D721Med (cell line): ENCODE measurements around the gene KIAA1210.
"Not testable (repeated sequence)": the region's sequence is repeated elsewhere in the genome, so short reads cannot be mapped to it uniquely, and the experiment has no call there.

Source experiments
- DNase-seq: peaks from one replicate; pipeline ENCODE4 v3.0.0; 2011; ENCODE audit warnings: low spot score; ENCODE audit not compliant: insufficient read length
- FAIRE-seq: peaks from 2 replicates; lab custom pipeline; 2011; peaks lifted over from hg19 to GRCh38; lab: Jason Lieb, UNC
- TF ChIP-seq, protein P1 (sequence below): IDR thresholded peaks from 2 replicates; pipeline ENCODE4 v1.5.1; 2012; ENCODE audit warnings: mild to moderate bottlenecking, control low read depth; ENCODE audit not compliant: insufficient read depth; ENCODE audit errors: missing control alignments

KIAA1210 gene

DNA sequence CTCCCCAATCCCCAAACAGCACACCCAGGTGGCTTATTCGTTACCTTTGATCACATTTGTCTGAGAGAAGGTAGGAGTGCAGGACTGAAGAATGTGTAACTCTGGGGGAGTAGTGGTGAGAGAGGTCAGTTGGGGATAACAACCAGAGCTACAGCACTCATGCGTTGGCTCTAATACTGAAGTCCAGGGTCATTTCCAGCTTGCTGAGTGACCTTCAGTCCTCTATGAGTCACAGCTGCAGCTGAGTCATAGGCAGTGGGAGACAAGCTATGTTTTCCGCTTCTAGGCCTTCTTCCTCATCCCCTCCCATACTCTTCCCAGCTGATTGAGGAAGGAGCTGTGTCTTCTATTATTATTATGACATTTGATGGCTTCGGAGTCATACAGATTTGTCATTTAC, 86.4 kb downstream of the KIAA1210 start:
- FAIRE-seq (no peak), DNase-seq (no peak)
- TF ChIP-seq, protein P1, sequence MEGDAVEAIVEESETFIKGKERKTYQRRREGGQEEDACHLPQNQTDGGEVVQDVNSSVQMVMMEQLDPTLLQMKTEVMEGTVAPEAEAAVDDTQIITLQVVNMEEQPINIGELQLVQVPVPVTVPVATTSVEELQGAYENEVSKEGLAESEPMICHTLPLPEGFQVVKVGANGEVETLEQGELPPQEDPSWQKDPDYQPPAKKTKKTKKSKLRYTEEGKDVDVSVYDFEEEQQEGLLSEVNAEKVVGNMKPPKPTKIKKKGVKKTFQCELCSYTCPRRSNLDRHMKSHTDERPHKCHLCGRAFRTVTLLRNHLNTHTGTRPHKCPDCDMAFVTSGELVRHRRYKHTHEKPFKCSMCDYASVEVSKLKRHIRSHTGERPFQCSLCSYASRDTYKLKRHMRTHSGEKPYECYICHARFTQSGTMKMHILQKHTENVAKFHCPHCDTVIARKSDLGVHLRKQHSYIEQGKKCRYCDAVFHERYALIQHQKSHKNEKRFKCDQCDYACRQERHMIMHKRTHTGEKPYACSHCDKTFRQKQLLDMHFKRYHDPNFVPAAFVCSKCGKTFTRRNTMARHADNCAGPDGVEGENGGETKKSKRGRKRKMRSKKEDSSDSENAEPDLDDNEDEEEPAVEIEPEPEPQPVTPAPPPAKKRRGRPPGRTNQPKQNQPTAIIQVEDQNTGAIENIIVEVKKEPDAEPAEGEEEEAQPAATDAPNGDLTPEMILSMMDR: no peak

DNA sequence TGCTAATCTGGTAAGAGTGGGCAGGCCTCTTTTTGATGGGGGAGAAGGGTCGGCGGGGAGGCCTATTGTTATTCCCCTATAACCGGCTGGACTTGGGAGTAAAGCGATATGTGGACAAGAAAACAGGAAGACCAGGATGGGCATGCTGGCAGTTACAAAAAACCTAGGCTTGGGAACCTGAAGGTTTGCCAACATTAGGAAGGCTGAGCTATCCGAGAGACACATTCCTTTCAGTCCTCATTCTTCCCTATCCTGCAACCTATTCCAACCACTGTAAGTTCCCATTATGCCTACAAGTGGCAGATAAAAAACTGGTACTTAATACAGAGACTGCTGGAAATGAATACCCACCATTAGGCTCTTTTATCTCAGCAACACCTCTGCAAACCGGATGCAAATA, 87.2 kb downstream of the KIAA1210 start:
- TF ChIP-seq, protein P1: no peak
- no peak for FAIRE-seq
- DNase-seq: no peak

DNA sequence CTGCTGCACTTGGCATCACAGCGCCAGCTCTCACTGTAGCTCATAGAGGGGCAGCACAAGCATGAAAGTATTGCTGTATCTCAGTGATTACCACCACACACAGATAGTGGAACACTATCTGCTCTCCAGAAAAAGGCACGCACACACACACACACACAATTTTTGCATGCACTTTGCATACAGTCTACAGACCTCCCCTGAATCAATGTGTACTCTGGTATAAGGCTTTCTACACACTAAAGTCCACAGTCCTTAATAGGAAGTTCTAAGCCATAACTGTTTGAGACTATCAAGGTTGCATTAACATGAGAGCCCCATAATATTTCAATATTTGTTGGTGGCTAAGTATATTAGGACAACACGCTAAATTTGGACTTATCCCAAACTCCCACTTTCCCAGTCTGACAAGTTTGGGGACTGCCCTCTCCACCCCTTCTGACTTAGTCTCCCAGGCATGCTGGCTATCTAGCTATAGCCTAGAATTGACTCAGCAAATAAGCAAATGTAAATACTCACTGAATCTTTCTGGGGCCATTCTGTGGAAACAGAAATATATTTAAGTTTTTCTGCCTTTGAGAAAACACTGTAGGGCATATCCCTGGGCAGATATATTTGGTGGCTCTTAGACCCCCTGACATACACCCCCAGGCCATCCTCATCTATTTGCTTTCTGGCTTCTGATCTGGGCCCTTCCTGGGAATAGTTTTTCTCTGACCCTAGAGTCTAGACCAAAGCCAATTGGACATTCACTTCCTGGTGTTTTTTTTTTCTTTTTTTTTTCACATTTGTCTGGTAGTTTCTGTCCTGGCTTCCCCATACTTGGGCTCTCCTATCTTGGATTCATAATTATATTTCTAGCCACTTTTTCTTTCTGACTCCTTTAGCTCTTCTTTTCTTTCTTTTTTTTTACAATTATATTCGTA, 91.2 kb downstream of the KIAA1210 start:
- TF ChIP-seq, protein P1: no peak
- DNase-seq (no peak), FAIRE-seq (no peak)

DNA sequence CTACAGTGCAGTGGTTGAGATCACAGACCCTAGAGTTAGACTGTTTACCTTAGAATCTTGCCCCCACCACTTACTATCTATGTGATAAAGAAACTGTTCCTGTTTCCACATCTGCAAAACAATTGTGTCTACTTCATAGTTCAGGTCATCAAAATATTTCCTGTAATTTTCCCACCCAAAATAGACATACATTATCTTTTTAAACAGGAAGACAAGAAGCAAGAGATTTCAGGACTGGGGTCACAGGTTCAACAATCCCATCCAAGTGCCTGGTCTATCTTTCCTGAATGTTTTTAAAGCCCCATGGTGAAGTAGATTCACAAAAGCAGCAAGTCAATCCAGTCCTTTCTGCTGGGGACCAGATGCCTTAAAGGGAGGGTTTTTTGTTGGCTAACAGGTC, 96.6 kb downstream of the KIAA1210 start:
- DNase-seq (no peak), FAIRE-seq (no peak)
- TF ChIP-seq, protein P1: no peak

DNA sequence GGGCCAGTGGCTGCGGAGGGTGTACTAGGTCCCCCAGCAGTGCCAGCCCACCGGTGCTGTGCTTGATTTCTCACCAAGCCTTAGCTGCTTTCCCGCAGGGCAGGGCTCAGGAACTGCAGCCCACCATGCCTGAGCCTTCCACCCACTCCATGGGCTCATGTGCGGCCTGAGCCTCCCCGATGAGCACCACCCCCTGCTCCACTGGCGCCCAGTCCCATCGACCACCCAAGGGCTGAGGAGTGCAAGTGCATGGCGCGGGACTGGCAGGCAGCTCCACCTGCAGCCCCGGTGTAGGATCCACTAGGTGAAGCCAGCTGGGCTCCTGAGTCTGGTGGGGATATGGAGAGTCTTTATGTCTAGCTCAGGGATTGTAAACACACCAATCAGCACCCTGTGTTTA, 98.0 kb downstream of the KIAA1210 start:
- FAIRE-seq, DNase-seq: not testable (repeated sequence)

DNA sequence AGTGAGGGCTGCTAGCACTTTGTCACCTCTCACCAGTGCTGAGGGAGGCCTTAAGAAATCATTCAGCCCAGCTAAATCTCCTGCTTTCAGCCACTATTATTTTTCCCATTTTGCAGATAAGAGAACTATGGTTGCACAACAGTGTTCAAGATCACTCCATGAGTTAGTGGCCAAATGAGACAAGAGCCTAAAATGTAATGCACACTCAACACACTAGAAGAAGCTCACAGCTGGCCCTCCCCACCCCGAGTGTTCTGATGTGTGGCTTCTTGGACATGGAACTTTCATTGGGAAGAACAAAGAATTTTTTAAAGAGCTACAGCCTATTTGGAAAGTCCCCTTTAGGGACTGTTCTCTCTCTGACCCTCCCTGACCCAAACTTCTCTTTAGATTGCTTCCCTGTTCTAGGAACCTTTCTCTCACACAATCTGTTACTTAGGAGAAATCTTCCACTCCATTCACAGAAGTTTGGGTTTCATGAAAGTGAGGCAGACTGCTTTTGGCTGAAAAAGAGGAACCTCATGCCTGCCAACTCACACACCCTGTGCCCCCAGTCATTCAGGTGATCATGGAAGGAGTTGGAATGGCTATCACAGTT, 98.8 kb downstream of the KIAA1210 start:
- FAIRE-seq: no peak

More for the DNA sequence above, 98.8 kb downstream of the KIAA1210 start:
- TF ChIP-seq, protein P1: no peak
- no peak for DNase-seq
